HG03354 (cell line): ENCODE data around the gene PARP8.

Experiments used
- ATAC-seq: cut with Tn5 transposase; IDR thresholded peaks from one replicate; pipeline ENCODE4 v1.9.1; 2021; ENCODE audit warnings: mild to moderate bottlenecking; ENCODE audit not compliant: unreplicated experiment, poor library complexity, severe bottlenecking

PARP8 gene

DNA sequence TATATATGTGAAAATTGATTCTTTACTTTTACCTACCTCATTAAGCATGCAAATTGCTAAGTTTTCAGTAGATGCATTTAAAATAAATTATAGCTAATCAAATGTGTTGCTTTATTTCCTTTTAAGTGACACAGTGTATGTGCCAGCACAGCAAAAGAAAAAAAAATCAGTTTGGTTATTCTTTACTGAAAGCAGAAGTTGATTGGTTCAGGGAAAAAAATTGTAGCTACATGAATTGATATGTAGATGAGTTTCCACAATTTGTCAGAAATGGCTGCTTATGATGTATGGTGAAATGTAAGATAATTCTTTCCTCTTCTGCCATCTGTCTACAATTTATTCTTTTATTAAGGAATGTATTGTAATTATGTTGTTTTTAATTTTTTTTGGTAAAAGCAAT, 57.8 kb downstream of the PARP8 start:
- no peak for ATAC-seq

GRCh38 chr5:50725800-50726474, 59.5 kb downstream of the PARP8 start:
- ATAC-seq: no peak

DNA sequence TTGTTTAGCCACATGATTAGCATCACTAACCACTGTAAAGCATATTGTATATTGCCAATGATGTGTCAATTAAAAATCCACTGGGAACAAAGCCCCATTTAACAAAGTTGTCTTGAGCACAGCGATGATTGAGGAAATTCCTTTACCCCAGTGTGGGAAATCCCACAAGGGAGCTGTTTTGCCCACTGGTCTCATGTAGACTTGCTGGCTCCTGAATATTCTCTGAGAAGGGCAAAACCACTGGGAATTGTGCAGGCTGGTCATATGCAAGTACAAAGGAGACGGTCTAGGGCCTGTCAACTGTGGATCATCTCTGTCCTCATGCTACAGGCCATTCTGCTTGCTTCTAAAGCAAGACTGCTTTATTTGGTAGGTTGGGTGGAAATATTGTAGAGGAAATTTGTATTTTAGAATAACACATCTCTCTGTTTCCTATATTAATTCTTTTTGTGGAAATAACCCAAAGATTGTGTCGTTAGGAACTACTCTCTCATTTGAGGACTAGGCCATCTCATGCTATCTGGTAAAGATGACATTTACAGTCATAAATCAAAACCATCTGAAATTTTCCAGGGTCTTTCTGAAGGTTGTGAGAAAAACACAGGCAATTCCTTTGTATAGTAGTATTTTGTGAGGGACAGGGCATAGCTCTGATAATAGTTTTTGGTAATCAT, 60.2 kb downstream of the PARP8 start:
- ATAC-seq: no peak

GRCh38 chr5:50727149-50727496, 60.7 kb downstream of the PARP8 start:
- ATAC-seq: no peak

- ATAC-seq: no peak
These were observed 61.4 kb downstream of the PARP8 start for GRCh38 chr5:50727845-50728244.

DNA sequence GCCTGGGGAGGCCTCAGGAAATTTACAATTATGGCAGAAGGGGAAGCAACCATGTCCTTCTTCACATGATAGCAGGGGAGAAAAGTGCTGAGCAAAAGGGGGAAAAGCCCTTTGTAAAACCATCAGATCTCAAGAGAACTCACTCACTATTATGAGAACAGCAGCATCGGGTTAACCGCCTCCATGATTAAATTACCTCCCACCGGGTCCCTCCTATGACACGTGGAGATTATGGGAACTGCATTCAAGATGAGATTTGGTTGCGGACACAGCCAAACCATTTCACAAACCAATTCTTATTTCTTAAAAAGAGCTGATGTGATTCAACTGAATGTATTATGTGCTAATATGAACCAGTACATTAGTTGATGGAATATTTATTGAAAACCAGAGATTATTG, 63.9 kb downstream of the PARP8 start:
- no peak for ATAC-seq

- no peak for ATAC-seq
These were observed 64.4 kb downstream of the PARP8 start for GRCh38 chr5:50730841-50731240.

DNA sequence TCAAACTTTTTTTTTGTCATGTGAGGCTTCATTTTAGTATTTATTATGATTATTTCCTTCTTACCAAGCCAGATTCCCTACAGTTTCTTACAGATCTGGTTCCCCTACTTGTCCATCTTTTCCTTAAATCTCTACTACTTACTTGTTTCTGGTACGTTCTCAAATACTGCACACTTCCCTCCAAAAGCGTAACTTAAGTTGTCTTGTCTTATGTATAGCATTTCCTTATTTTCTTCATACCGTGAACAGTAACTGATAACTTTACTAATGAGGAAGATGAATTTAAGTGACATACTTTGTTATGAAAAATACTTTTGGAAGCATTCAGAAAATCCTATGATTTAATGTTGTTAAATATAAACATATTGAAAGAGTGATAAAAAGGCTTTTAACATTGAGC, 67.3 kb downstream of the PARP8 start:
- ATAC-seq: no peak

DNA sequence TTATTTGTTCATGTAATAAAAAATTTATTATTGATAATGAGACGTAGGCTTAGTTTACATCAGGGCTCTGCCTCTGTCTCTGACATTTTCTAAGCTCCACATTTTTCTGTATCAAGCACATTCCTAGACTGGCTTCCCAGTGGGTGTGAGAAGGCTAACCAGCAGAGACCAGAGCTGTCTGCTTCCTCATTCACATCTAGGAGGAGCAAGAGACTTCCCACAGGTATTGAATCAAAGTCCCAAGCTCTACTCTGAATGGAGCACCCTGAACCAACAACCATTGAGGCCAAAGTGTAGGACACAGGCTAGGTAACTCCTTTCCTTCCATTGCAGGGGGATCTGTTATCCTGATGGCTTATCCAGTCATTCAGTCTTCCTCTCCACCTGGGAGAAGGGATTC, 72.4 kb downstream of the PARP8 start:
- ATAC-seq: no peak

DNA sequence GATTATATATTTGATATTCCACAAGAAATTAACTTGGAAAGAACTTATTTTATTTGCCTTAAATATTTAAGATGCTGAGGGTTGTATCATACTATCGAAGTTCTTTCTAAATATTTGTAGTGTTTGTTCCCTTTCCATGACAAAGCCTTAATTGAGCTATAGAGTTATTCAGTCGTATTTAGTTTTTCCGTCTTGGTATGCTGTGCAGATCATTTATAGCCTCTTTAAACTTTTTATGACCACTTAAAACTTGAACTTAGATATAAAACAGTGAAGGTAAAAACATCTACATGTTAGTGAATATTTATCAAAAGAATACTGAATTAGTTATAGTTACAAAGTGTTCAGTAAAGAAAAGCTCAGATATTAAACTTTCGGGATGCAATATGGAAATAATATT, 74.4 kb downstream of the PARP8 start:
- no peak for ATAC-seq

- ATAC-seq: peak; percentile 70
These were observed 78.3 kb downstream of the PARP8 start for GRCh38 chr5:50744776-50745175.

DNA sequence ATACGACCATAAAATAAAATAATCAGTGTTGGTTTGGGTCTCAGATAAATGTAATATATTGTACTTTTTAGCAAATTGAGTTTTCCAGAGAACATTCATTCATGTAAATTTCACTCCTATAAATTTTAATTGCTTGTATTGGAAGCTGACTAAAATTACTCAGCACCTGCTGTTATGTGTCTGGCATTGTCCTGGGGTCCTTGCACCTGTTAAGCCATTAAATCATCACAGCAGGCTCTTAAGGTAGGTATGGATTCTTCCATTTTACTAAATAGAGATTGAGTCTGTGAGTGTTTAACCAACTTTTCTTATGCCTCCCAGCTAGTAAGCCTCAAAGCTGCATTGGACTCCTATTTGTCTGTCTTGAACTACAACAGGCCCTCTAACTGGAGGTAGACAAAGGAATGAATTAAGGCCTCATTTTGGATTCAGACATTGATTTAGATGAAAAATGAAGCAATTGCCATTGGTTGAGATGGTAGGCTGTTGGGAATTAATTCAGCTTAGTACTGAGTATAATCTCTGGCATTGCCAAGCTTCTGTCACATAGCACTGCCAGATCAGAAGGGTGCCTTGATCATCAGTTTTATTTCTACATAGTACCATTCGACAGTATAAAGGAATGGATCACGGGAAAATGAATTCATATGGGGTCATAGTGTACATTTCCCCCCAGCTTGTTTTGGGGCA, 78.9 kb downstream of the PARP8 start:
- ATAC-seq: no peak

DNA sequence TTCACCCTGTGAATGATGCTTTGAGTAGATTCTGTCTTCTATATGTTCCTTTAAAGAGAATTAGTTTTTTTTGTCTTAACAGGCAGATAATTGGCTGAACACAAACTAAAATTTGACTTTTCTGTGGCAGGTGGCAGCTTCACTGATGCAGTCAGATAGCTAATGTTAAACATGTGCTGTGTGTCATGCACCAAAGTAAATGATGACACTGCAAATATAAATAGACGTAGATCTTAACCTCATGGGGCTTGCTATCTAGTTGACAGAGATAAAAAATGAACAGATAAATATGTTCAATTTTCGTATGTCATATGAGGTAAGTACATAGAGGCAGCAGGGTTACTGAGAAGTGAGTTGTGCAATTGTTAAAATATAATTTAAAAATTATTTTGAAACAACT, 82.7 kb downstream of the PARP8 start:
- ATAC-seq: no peak

DNA sequence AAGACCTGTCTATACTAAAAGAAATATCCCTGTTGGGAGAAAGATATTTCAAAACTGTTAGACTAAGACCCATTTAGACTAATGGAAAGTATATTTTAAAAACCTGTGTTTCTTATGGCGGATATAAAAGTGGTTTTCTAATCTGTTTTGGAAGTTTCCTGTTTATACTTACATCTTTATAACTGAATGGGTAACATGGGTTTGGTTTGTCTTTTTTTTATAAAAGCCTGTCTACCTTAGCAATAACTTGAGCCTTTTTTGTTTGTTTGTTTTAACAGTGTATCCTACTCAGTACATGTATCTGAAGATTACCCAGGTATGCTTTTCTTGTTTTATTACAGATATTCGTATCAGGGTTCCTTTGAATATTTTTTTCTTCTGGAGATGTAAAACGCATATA, 83.4 kb downstream of the PARP8 start:
- ATAC-seq: no peak

GRCh38 chr5:50751064-50751657, 84.7 kb downstream of the PARP8 start:
- peak; percentile 97 for ATAC-seq

- no peak for ATAC-seq
These were observed 86.4 kb downstream of the PARP8 start for GRCh38 chr5:50752800-50753199.

GRCh38 chr5:50759526-50760270, 93.3 kb downstream of the PARP8 start:
- ATAC-seq: no peak

GRCh38 chr5:50763351-50763750, 96.9 kb downstream of the PARP8 start:
- ATAC-seq: no peak

DNA sequence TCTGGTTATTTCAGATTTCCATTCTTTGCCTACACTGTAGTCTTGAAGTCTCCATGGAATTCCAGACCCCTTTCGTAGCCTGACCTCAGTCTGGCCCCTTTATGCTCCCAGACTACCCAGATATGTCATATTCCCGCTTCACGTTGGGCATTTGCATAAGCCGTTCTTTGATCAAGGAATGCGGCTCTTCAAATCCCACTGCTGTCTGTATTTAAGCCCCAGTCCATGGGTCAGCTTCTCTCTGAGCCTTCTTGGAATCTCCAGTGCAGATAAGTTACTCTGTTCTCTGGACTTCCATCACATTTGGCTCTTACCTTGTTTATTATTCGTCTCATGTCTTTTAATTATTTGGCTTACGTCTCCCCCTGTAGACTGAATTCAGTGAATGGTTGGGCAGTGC, 97.4 kb downstream of the PARP8 start:
- ATAC-seq: no peak

DNA sequence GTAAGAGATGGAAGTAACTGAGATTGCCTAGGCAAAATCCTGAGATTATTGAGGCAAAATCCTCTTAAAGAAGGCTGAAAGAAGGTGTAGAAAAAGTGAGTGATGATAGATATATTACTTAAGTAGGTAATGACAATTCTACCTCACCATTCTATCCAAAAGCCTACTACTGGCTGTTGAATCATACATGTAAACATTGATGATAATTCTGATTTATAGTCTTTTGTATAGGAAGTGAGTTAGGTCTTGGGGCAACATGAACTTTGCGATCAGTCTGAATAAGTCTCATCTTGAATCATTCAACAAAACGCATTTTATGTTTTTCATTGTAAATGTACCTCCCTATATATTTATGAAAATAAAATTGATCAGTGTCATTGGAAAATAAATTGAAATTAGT, 99.6 kb downstream of the PARP8 start:
- no peak for ATAC-seq
